HepG2 (cell line): ENCODE measurements around the gene MGMT.

Experiments
- EZH2 ChIP-seq: conservative IDR thresholded peaks from 2 replicates; pipeline ENCODE4 v1.6.1; 2012; ENCODE audit warnings: mild to moderate bottlenecking, low read depth, low read length, moderate library complexity
- FOXM1 ChIP-seq: sonication (generic); formaldehyde crosslinking; IDR thresholded peaks from 2 replicates; pipeline ENCODE4 v1.5.0; 2020; ENCODE audit warnings: missing genetic modification reagents
- JUNB ChIP-seq: sonication (generic); formaldehyde crosslinking; IDR thresholded peaks from 2 replicates; pipeline ENCODE4 v1.8.0; 2022; ENCODE audit warnings: missing genetic modification reagents, mild to moderate bottlenecking, borderline replicate concordance
- NCOR1 ChIP-seq: fragments of 200-600 bp; sonication (generic); IDR thresholded peaks from 2 replicates; pipeline ENCODE4 v1.7.0; 2017; ENCODE audit warnings: antibody characterized with exemption, low read length, borderline replicate concordance
- TF ChIP-seq, protein P1 (sequence below): sonication (generic); formaldehyde crosslinking; IDR thresholded peaks from 2 replicates; pipeline ENCODE4 v1.8.1; 2023; ENCODE audit warnings: missing genetic modification reagents, inconsistent platforms, borderline replicate concordance
- TF ChIP-seq, protein P2 (sequence below): fragments of 450-650 bp; IDR thresholded peaks from 2 replicates; pipeline ENCODE4 v1.6.1; 2017
- TF ChIP-seq, protein P3 (sequence below): sonication (generic); formaldehyde crosslinking; IDR thresholded peaks from 2 replicates; pipeline ENCODE4 v1.4.0; 2020; ENCODE audit warnings: missing genetic modification reagents; ENCODE audit errors: not compliant biosample characterization

DNA sequence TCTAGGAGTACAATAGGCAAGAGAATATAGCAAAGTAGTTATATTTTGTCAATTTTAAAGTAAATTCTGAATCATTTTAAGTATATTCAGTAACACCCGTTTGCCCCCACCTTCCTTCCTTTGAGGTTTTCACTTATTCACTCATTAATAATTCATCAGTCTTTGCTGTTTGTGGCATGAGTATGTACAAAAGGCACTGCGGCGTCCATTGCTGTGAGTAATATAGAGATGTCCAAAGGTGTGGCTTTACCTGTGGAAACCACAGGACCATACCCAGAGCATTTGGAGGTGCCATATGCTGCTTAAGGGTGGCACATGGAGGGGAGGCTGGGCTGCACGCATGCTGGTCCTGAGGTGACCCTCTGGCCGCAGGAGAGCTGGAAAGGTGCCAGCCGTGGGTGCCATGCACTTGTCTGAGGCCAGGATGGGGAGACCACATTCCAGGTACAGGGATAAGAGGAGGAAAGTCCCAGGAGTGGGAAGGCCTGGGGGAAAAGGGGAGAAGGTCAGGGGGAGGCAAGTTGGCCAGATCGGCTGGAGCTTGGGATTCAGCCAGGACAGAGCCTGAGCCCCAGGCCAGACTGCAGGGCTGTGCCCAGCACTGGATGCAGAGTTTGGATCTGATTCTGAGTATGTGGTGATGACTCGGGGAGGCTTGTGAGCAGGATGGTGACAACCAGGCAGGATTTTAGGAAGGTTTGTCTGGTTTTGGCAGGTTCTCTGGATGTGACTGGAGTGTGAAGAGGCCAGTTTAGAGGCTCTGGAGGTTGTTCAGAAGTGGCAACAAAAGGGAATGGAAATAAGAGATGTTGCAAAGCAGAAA lies 223.4 kb downstream of the MGMT start:
- no peak for TF ChIP-seq FOXM1 (CRISPR knock-in tag)
- TF ChIP-seq, protein P1, sequence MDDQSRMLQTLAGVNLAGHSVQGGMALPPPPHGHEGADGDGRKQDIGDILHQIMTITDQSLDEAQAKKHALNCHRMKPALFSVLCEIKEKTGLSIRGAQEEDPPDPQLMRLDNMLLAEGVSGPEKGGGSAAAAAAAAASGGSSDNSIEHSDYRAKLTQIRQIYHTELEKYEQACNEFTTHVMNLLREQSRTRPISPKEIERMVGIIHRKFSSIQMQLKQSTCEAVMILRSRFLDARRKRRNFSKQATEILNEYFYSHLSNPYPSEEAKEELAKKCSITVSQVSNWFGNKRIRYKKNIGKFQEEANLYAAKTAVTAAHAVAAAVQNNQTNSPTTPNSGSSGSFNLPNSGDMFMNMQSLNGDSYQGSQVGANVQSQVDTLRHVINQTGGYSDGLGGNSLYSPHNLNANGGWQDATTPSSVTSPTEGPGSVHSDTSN (CRISPR knock-in tag), result no peak
- no peak for TF ChIP-seq JUNB (CRISPR knock-in tag)
- TF ChIP-seq, protein P2, sequence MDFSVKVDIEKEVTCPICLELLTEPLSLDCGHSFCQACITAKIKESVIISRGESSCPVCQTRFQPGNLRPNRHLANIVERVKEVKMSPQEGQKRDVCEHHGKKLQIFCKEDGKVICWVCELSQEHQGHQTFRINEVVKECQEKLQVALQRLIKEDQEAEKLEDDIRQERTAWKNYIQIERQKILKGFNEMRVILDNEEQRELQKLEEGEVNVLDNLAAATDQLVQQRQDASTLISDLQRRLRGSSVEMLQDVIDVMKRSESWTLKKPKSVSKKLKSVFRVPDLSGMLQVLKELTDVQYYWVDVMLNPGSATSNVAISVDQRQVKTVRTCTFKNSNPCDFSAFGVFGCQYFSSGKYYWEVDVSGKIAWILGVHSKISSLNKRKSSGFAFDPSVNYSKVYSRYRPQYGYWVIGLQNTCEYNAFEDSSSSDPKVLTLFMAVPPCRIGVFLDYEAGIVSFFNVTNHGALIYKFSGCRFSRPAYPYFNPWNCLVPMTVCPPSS, result no peak
- TF ChIP-seq, protein P3, sequence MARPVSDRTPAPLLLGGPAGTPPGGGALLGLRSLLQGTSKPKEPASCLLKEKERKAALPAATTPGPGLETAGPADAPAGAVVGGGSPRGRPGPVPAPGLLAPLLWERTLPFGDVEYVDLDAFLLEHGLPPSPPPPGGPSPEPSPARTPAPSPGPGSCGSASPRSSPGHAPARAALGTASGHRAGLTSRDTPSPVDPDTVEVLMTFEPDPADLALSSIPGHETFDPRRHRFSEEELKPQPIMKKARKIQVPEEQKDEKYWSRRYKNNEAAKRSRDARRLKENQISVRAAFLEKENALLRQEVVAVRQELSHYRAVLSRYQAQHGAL (CRISPR knock-in tag), result no peak
- TF ChIP-seq EZH2, result no peak
- TF ChIP-seq NCOR1, result no peak
